Measurements from ENCODE around the gene CFAP100.

DNA sequence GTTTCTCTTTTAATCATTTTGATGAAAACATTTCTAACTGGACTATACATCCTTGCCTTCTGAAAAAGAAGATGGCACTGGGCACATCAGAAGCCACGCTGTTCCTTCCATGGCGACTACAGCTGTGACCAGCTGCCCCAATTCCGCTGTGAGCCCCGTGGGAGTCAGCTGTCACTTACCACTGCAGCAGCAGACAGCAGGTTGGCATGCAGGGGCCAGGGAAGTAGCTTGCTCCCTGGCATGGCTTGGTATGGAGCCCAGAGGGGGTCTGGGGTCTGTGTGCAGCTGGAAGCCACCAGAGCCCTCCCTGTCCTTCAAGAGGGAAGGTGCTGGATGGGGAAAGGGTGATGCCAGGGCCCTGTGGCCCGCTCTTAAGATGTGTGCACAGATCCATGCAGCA, 85.5 kb downstream of the CFAP100 start:
- TF ChIP-seq POLR2A (IDR thresholded peaks at IDR 0.05; ENCODE audit: borderline replicate concordance, extremely low read depth, insufficient read depth, insufficient read length) (no peak), EZH2 (IDR thresholded peaks at IDR 0.05) (no peak), CBX3 (IDR thresholded peaks at IDR 0.05; ENCODE audit: low read depth) (no peak), EGR1 (IDR thresholded peaks at IDR 0.05; ENCODE audit: low read depth) (no peak), POLR2AphosphoS5 (IDR thresholded peaks at IDR 0.05; ENCODE audit: low read depth, low read length) (no peak), FOSL1 (IDR thresholded peaks at IDR 0.05; ENCODE audit: low read depth) (no peak), TCF7L2 (IDR thresholded peaks at IDR 0.05; ENCODE audit: borderline replicate concordance, extremely low read depth, insufficient read depth, insufficient read length) (no peak), EZH2phosphoT487 (IDR thresholded peaks at IDR 0.05; ENCODE audit: borderline replicate concordance) (no peak)
- TF ChIP-seq, protein P1, sequence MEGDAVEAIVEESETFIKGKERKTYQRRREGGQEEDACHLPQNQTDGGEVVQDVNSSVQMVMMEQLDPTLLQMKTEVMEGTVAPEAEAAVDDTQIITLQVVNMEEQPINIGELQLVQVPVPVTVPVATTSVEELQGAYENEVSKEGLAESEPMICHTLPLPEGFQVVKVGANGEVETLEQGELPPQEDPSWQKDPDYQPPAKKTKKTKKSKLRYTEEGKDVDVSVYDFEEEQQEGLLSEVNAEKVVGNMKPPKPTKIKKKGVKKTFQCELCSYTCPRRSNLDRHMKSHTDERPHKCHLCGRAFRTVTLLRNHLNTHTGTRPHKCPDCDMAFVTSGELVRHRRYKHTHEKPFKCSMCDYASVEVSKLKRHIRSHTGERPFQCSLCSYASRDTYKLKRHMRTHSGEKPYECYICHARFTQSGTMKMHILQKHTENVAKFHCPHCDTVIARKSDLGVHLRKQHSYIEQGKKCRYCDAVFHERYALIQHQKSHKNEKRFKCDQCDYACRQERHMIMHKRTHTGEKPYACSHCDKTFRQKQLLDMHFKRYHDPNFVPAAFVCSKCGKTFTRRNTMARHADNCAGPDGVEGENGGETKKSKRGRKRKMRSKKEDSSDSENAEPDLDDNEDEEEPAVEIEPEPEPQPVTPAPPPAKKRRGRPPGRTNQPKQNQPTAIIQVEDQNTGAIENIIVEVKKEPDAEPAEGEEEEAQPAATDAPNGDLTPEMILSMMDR (IDR thresholded peaks at IDR 0.05 in 2 of 3, conservative IDR thresholded peaks at IDR 0.05 in 1 of 3; ENCODE audit: borderline replicate concordance in 1 of 3, insufficient read depth in 1 of 3, low read depth in 2 of 3, low read length in 2 of 3): no peak
- TF ChIP-seq, protein P2, sequence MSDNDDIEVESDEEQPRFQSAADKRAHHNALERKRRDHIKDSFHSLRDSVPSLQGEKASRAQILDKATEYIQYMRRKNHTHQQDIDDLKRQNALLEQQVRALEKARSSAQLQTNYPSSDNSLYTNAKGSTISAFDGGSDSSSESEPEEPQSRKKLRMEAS (IDR thresholded peaks at IDR 0.05): no peak
